ENCODE measurements around the gene LCNL1. TPM values are rescaled to one million over a fixed set of nuclear protein-coding genes. Genes with fewer than 3 reads are reported as not detected.

LCNL1 gene
- total RNA-seq, 2 donors from 2014 or later = 1.4 to 2.2 TPM

- Histone ChIP-seq H3K4me1 (ENCODE audit: control insufficient read depth, insufficient read depth, low read length) (peaks cover 4% of the 10 kb centered on the region), H3K9me3 (ENCODE audit: control insufficient read depth, low read length) (peaks cover 7% of the 10 kb centered on the region), H3K36me3 (ENCODE audit: control insufficient read depth, insufficient read depth, low read length) (peaks cover 9% of the 10 kb centered on the region), H3K4me3 (ENCODE audit: low read length) (no peak overlapping the region), H3K27ac (ENCODE audit: low read depth, low read length) (no peak overlapping the region), H3K9ac (ENCODE audit: extremely low read depth, low read length, poor library complexity, severe bottlenecking) (no peak overlapping the region), H3K27me3 (ENCODE audit: control insufficient read depth, insufficient read depth, low read length, poor library complexity, severe bottlenecking) (no peaks in the 10 kb centered on the region)
- peaks cover 8% of the 10 kb centered on the region for H3K9me3 Mint-ChIP-seq
- H3K27me3 Mint-ChIP-seq (ENCODE audit: insufficient read depth) = peaks cover 9% of the 10 kb centered on the region
- no peaks in the 10 kb centered on the region for H3K4me1 Mint-ChIP-seq
- no peak overlapping the region for H3K4me3 Mint-ChIP-seq
- H3K27ac Mint-ChIP-seq = no peak overlapping the region
- no peak for DNase-seq
- 92 to 94% methylated on average over 6 to 12 of the region's 12 CpGs for WGBS, 2 experiments (ENCODE audit: insufficient coverage in 1 of 2, insufficient read length in 1 of 2)
- peaks cover 4% of the 10 kb centered on the region for H3K36me3 Mint-ChIP-seq (ENCODE audit: low read depth)
- TF ChIP-seq CTCF (conservative IDR thresholded peaks at IDR 0.05) = no peak
These were observed 13.0 kb downstream of the LCNL1 start for GRCh38 chr9:136995772-136996311.

GRCh38 chr9:136996361-136997292, 13.8 kb downstream of the LCNL1 start, which contains the start of gene CLIC3:
TSS of gene CLIC3 (minus strand) at chr9:136996568. CDS start at chr9:136996543, 25 bp downstream.
- H3K4me1 ChIP-seq (ENCODE audit: control insufficient read depth, insufficient read depth, low read length) = peaks cover 4% of the 10 kb centered on the region
- Mint-ChIP-seq H3K4me1 (no peaks in the 10 kb centered on the region), H3K36me3 (ENCODE audit: low read depth) (peaks cover 4% of the 10 kb centered on the region), H3K27ac (no peak within 1 kb of the TSS), H3K4me3 (peak within 1 kb of the TSS; percentile 37), H3K27me3 (ENCODE audit: insufficient read depth) (peaks cover 5% of the 10 kb centered on the region), H3K9me3 (peaks cover under 1% of the 10 kb centered on the region)
- H3K36me3 ChIP-seq (ENCODE audit: control insufficient read depth, insufficient read depth, low read length) = peaks cover 9% of the 10 kb centered on the region
- H3K27ac ChIP-seq (ENCODE audit: low read depth, low read length) = no peak within 1 kb of the TSS
- no peak within 1 kb of the TSS for H3K9ac ChIP-seq (ENCODE audit: extremely low read depth, low read length, poor library complexity, severe bottlenecking)
- H3K27me3 ChIP-seq (ENCODE audit: control insufficient read depth, insufficient read depth, low read length, poor library complexity, severe bottlenecking) = no peaks in the 10 kb centered on the region
- peak; percentile 85 for DNase-seq
- H3K9me3 ChIP-seq (ENCODE audit: control insufficient read depth, low read length) = no peaks in the 10 kb centered on the region
- no peak within 1 kb of the TSS for H3K4me3 ChIP-seq (ENCODE audit: low read length)
- TF ChIP-seq CTCF (conservative IDR thresholded peaks at IDR 0.05) = no peak
- 45 to 66% methylated on average over 17 to 35 of the region's 35 CpGs for WGBS, 2 experiments (ENCODE audit: insufficient coverage in 1 of 2, insufficient read length in 1 of 2)

GRCh38 chr9:136997371-136997770, 14.6 kb downstream of the LCNL1 start:
- no peak for TF ChIP-seq CTCF (conservative IDR thresholded peaks at IDR 0.05)
- H3K27me3 Mint-ChIP-seq (ENCODE audit: insufficient read depth) = peaks cover 5% of the 10 kb centered on the region
- H3K27me3 ChIP-seq (ENCODE audit: control insufficient read depth, insufficient read depth, low read length, poor library complexity, severe bottlenecking) = no peaks in the 10 kb centered on the region
- H3K36me3 ChIP-seq (ENCODE audit: control insufficient read depth, insufficient read depth, low read length) = peaks cover 9% of the 10 kb centered on the region
- no peaks in the 10 kb centered on the region for H3K9me3 ChIP-seq (ENCODE audit: control insufficient read depth, low read length)
- H3K27ac ChIP-seq (ENCODE audit: low read depth, low read length) = no peak overlapping the region
- DNase-seq = no peak
- no peak overlapping the region for H3K4me3 Mint-ChIP-seq
- H3K4me1 Mint-ChIP-seq = no peaks in the 10 kb centered on the region
- no peaks in the 10 kb centered on the region for H3K9me3 Mint-ChIP-seq
- no peak overlapping the region for H3K27ac Mint-ChIP-seq
- H3K36me3 Mint-ChIP-seq (ENCODE audit: low read depth) = peaks cover 4% of the 10 kb centered on the region
- no peak overlapping the region for H3K4me3 ChIP-seq (ENCODE audit: low read length)
- H3K9ac ChIP-seq (ENCODE audit: extremely low read depth, low read length, poor library complexity, severe bottlenecking) = no peak overlapping the region
- peaks cover 4% of the 10 kb centered on the region for H3K4me1 ChIP-seq (ENCODE audit: control insufficient read depth, insufficient read depth, low read length)
- 90 to 100% methylated on average over 3 to 10 of the region's 10 CpGs for WGBS, 2 experiments (ENCODE audit: insufficient coverage in 1 of 2, insufficient read length in 1 of 2)
